GM23338 (cell line): Measurements from ENCODE around the gene MRGPRF. TPM values are rescaled to one million over a fixed set of nuclear protein-coding genes. Genes with fewer than 3 reads are reported as not detected.

Source experiments
- ATAC-seq: fragments of 200-7000 bp; cut with Tn5 transposase; 3 replicates; pipeline ENCODE4 v1.9.1; 2020
- DNase-seq: peaks from one replicate; pipeline ENCODE4 v3.0.0-alpha.2; 2015; ENCODE audit warnings: low spot score
- H2AFZ ChIP-seq: fragments of 200-600 bp; sonication (generic); 2 replicates; pipeline ENCODE4 v1.8.0; 2016; ENCODE audit warnings: antibody characterized with exemption, mild to moderate bottlenecking, moderate library complexity
- H3F3A ChIP-seq: fragments of 200-600 bp; sonication (generic); replicated peaks from 2 replicates; pipeline ENCODE4 v1.8.0; 2017; ENCODE audit warnings: antibody characterized with exemption, mixed run types, low read depth
- H3K27ac ChIP-seq: fragments of 200-600 bp; sonication (generic); 2 replicates; pipeline ENCODE4 v1.6.1; 2016; ENCODE audit warnings: low read depth
- H3K27me3 ChIP-seq: fragments of 200-600 bp; sonication (generic); 2 replicates; pipeline ENCODE4 v1.8.0; 2016; ENCODE audit warnings: mild to moderate bottlenecking, mixed run types, moderate library complexity; ENCODE audit not compliant: insufficient read depth
- H3K36me3 ChIP-seq: fragments of 200-600 bp; sonication (generic); 2 replicates; pipeline ENCODE4 v1.8.0; 2016; ENCODE audit warnings: mild to moderate bottlenecking; ENCODE audit not compliant: insufficient read depth
- H3K4me1 ChIP-seq: fragments of 200-600 bp; sonication (generic); 2 replicates; pipeline ENCODE4 v1.8.0; 2016; ENCODE audit warnings: mild to moderate bottlenecking, moderate library complexity; ENCODE audit not compliant: insufficient read depth
- H3K4me2 ChIP-seq: fragments of 200-600 bp; sonication (generic); 2 replicates; pipeline ENCODE4 v1.7.1; 2017; ENCODE audit warnings: mixed run types
- H3K4me3 ChIP-seq: fragments of 200-600 bp; sonication (generic); 2 replicates; pipeline ENCODE4 v1.6.1; 2016; ENCODE audit warnings: mixed run types
- H3K79me2 ChIP-seq: fragments of 200-600 bp; sonication (generic); replicated peaks from 2 replicates; pipeline ENCODE4 v1.8.0; 2017; ENCODE audit warnings: mild to moderate bottlenecking; ENCODE audit not compliant: insufficient read depth
- H3K9me2 ChIP-seq: fragments of 200-600 bp; sonication (generic); 2 replicates; pipeline ENCODE4 v1.8.0; 2017; ENCODE audit not compliant: insufficient read depth
- H4K20me1 ChIP-seq: fragments of 200-600 bp; sonication (generic); replicated peaks from 2 replicates; pipeline ENCODE4 v1.8.0; 2017; ENCODE audit warnings: mild to moderate bottlenecking; ENCODE audit not compliant: insufficient read depth
- H3K27ac Mint-ChIP-seq: 2 replicates; pipeline ENCODE4 v1.8.0; 2020; ENCODE audit warnings: inconsistent platforms, mild to moderate bottlenecking, moderate library complexity, mixed read lengths
- H3K27me3 Mint-ChIP-seq: 3 replicates; pipeline ENCODE4 v1.8.0; 2022; ENCODE audit warnings: low read depth, mild to moderate bottlenecking, moderate library complexity, mixed read lengths, inconsistent platforms; ENCODE audit not compliant: insufficient read depth, poor library complexity
- H3K36me3 Mint-ChIP-seq: 3 replicates; pipeline ENCODE4 v1.8.0; 2021; ENCODE audit warnings: low read depth, mild to moderate bottlenecking, inconsistent platforms, moderate library complexity, mixed read lengths
- H3K4me1 Mint-ChIP-seq: 3 replicates; pipeline ENCODE4 v1.8.0; 2020; ENCODE audit warnings: mild to moderate bottlenecking, inconsistent platforms, mixed read lengths
- H3K4me3 Mint-ChIP-seq: 3 replicates; pipeline ENCODE4 v1.8.0; 2021; ENCODE audit warnings: moderate library complexity, mild to moderate bottlenecking, inconsistent platforms, mixed read lengths
- H3K9me3 Mint-ChIP-seq: 3 replicates; pipeline ENCODE4 v1.8.0; 2020; ENCODE audit warnings: moderate library complexity, mild to moderate bottlenecking, inconsistent platforms, mixed read lengths
- CREB1 ChIP-seq: fragments of 250-450 bp; sonication (Bioruptor Pico); IDR thresholded peaks from 2 replicates; pipeline ENCODE4 v1.5.0; 2020; ENCODE audit warnings: low read depth, mild to moderate bottlenecking, moderate library complexity
- EZH2 ChIP-seq: fragments of 200-600 bp; sonication (generic); IDR thresholded peaks from one replicate; pipeline ENCODE4 v1.8.0; 2017; ENCODE audit warnings: antibody characterized with exemption, mild to moderate bottlenecking, low read depth; ENCODE audit not compliant: unreplicated experiment
- EZH2phosphoT487 ChIP-seq: fragments of 200-600 bp; sonication (generic); IDR thresholded peaks from one replicate; pipeline ENCODE4 v1.8.1; 2018; ENCODE audit warnings: antibody characterized with exemption; ENCODE audit not compliant: unreplicated experiment
- JUNB ChIP-seq: IDR thresholded peaks from one replicate; pipeline ENCODE4 v1.6.1; 2016; ENCODE audit warnings: antibody characterized with exemption; ENCODE audit not compliant: unreplicated experiment
- NANOG ChIP-seq: IDR thresholded peaks from 2 replicates; pipeline ENCODE4 v1.6.1; 2016; ENCODE audit warnings: antibody characterized with exemption, borderline replicate concordance
- POLR2AphosphoS5 ChIP-seq: IDR thresholded peaks from 2 replicates; pipeline ENCODE4 v1.6.1; 2016; ENCODE audit warnings: antibody characterized with exemption, low read depth
- STAT1 ChIP-seq: IDR thresholded peaks from one replicate; pipeline ENCODE4 v1.6.1; 2016; ENCODE audit warnings: antibody characterized with exemption; ENCODE audit not compliant: unreplicated experiment
- ZNF114 ChIP-seq: fragments of 250-450 bp; sonication (Bioruptor Pico); IDR thresholded peaks from 2 replicates; pipeline ENCODE4 v1.5.0; 2020; ENCODE audit warnings: mild to moderate bottlenecking, moderate library complexity
- ZNF331 ChIP-seq: fragments of 250-450 bp; sonication (Bioruptor Pico); IDR thresholded peaks from 2 replicates; pipeline ENCODE4 v1.5.0; 2020; ENCODE audit warnings: low read depth, mild to moderate bottlenecking, moderate library complexity
- polyA plus RNA-seq: library from polyadenylated mRNA; unstranded; fragments of >200 nt; fragmentation: Nextera tagmentation; extraction: Ambion mirVana; gene quantifications from 2 replicates; pipeline ENCODE4 v1.2.1, GENCODE V29; 2016
- total RNA-seq: library from RNA; depleted of rRNA; stranded (reverse); fragments of >200 nt; shearing (Covaris generic); gene quantifications from 2 replicates; pipeline ENCODE4 v1.2.3, GENCODE V29; 2014
- TF ChIP-seq, protein P1 (sequence below), 2 experiments: fragments of 200-600 bp in 1 of 2; sonication (generic) in 1 of 2; conservative IDR thresholded peaks; 2 replicates each; pipeline versions ENCODE4 v1.5.1 to v1.6.1; 2016 to 2017; ENCODE audit warnings: antibody characterized with exemption in 2 of 2, low read depth in 2 of 2, mild to moderate bottlenecking in 2 of 2, moderate library complexity in 1 of 2
- TF ChIP-seq, protein P2 (sequence below): IDR thresholded peaks from 2 replicates; pipeline ENCODE4 v1.6.1; 2016; ENCODE audit warnings: antibody characterized with exemption
- TF ChIP-seq, protein P3 (sequence below): fragments of 250-450 bp; sonication (Bioruptor Pico); IDR thresholded peaks from 2 replicates; pipeline ENCODE4 v1.5.0; 2020; ENCODE audit warnings: mild to moderate bottlenecking, moderate library complexity
- TF ChIP-seq, protein P4 (sequence below): IDR thresholded peaks from one replicate; pipeline ENCODE4 v1.6.1; 2018; ENCODE audit warnings: antibody characterized with exemption; ENCODE audit not compliant: unreplicated experiment

MRGPRF gene
- total and polyA plus RNA-seq, 2 experiments from 2014 or later: 3.3 to 9.0 TPM

DNA sequence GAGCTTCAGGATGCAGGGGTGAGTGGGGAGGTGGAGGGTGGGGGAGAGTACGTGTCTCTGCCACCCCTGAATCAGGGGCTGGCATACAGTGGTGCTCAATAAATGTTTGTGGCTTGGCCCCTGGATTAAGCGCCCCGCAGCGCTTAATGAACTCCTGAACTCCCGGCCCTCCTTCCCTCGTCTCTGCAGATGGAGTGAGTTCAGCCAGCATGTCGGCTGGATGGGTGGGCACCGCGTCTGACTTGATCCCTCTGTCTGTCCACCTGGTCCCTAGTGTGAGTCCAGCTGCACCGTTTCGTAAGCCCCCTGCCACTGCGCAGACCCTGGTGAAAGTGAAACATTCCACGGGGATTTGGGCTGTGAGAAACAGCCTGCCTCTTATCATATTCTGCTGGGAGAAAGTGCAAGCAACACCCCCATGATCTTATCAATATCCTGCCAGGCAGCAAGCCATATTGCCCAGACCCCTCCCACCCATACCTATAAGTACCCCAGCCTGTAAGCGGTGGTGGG lies 20.2 kb downstream of the MRGPRF start:
- H2AFZ ChIP-seq: no peak overlapping the region
- Mint-ChIP-seq H3K4me3 (no peak overlapping the region), H3K27me3 (peaks cover 7% of the 10 kb centered on the region), H3K27ac (no peak overlapping the region), H3K36me3 (no peaks in the 10 kb centered on the region), H3K4me1 (no peaks in the 10 kb centered on the region), H3K9me3 (no peaks in the 10 kb centered on the region)
- H3K79me2 ChIP-seq: no peaks in the 10 kb centered on the region
- TF ChIP-seq, protein P1, sequence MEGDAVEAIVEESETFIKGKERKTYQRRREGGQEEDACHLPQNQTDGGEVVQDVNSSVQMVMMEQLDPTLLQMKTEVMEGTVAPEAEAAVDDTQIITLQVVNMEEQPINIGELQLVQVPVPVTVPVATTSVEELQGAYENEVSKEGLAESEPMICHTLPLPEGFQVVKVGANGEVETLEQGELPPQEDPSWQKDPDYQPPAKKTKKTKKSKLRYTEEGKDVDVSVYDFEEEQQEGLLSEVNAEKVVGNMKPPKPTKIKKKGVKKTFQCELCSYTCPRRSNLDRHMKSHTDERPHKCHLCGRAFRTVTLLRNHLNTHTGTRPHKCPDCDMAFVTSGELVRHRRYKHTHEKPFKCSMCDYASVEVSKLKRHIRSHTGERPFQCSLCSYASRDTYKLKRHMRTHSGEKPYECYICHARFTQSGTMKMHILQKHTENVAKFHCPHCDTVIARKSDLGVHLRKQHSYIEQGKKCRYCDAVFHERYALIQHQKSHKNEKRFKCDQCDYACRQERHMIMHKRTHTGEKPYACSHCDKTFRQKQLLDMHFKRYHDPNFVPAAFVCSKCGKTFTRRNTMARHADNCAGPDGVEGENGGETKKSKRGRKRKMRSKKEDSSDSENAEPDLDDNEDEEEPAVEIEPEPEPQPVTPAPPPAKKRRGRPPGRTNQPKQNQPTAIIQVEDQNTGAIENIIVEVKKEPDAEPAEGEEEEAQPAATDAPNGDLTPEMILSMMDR (conservative IDR thresholded peaks at IDR 0.05; ENCODE audit: low read depth in 2 of 2): no peak
- TF ChIP-seq STAT1 (no peak), EZH2 (no peak), ZNF331 (no peak), ZNF114 (no peak), POLR2AphosphoS5 (no peak), EZH2phosphoT487 (no peak), JUNB (no peak), CREB1 (CRISPR knock-in tag) (no peak), NANOG (no peak)
- TF ChIP-seq, protein P2, sequence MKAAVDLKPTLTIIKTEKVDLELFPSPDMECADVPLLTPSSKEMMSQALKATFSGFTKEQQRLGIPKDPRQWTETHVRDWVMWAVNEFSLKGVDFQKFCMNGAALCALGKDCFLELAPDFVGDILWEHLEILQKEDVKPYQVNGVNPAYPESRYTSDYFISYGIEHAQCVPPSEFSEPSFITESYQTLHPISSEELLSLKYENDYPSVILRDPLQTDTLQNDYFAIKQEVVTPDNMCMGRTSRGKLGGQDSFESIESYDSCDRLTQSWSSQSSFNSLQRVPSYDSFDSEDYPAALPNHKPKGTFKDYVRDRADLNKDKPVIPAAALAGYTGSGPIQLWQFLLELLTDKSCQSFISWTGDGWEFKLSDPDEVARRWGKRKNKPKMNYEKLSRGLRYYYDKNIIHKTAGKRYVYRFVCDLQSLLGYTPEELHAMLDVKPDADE: no peak
- TF ChIP-seq, protein P3, sequence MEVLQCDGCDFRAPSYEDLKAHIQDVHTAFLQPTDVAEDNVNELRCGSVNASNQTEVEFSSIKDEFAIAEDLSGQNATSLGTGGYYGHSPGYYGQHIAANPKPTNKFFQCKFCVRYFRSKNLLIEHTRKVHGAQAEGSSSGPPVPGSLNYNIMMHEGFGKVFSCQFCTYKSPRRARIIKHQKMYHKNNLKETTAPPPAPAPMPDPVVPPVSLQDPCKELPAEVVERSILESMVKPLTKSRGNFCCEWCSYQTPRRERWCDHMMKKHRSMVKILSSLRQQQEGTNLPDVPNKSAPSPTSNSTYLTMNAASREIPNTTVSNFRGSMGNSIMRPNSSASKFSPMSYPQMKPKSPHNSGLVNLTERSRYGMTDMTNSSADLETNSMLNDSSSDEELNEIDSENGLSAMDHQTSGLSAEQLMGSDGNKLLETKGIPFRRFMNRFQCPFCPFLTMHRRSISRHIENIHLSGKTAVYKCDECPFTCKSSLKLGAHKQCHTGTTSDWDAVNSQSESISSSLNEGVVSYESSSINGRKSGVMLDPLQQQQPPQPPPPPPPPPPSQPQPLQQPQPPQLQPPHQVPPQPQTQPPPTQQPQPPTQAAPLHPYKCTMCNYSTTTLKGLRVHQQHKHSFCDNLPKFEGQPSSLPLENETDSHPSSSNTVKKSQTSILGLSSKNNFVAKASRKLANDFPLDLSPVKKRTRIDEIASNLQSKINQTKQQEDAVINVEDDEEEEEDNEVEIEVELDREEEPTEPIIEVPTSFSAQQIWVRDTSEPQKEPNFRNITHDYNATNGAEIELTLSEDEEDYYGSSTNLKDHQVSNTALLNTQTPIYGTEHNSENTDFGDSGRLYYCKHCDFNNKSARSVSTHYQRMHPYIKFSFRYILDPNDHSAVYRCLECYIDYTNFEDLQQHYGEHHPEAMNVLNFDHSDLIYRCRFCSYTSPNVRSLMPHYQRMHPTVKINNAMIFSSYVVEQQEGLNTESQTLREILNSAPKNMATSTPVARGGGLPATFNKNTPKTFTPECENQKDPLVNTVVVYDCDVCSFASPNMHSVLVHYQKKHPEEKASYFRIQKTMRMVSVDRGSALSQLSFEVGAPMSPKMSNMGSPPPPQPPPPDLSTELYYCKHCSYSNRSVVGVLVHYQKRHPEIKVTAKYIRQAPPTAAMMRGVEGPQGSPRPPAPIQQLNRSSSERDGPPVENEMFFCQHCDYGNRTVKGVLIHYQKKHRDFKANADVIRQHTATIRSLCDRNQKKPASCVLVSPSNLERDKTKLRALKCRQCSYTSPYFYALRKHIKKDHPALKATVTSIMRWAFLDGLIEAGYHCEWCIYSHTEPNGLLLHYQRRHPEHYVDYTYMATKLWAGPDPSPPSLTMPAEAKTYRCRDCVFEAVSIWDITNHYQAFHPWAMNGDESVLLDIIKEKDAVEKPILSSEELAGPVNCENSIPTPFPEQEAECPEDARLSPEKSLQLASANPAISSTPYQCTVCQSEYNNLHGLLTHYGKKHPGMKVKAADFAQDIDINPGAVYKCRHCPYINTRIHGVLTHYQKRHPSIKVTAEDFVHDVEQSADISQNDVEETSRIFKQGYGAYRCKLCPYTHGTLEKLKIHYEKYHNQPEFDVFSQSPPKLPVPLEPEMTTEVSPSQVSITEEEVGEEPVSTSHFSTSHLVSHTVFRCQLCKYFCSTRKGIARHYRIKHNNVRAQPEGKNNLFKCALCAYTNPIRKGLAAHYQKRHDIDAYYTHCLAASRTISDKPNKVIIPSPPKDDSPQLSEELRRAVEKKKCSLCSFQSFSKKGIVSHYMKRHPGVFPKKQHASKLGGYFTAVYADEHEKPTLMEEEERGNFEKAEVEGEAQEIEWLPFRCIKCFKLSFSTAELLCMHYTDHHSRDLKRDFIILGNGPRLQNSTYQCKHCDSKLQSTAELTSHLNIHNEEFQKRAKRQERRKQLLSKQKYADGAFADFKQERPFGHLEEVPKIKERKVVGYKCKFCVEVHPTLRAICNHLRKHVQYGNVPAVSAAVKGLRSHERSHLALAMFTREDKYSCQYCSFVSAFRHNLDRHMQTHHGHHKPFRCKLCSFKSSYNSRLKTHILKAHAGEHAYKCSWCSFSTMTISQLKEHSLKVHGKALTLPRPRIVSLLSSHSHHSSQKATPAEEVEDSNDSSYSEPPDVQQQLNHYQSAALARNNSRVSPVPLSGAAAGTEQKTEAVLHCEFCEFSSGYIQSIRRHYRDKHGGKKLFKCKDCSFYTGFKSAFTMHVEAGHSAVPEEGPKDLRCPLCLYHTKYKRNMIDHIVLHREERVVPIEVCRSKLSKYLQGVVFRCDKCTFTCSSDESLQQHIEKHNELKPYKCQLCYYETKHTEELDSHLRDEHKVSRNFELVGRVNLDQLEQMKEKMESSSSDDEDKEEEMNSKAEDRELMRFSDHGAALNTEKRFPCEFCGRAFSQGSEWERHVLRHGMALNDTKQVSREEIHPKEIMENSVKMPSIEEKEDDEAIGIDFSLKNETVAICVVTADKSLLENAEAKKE (CRISPR knock-in tag): no peak
- TF ChIP-seq, protein P4, sequence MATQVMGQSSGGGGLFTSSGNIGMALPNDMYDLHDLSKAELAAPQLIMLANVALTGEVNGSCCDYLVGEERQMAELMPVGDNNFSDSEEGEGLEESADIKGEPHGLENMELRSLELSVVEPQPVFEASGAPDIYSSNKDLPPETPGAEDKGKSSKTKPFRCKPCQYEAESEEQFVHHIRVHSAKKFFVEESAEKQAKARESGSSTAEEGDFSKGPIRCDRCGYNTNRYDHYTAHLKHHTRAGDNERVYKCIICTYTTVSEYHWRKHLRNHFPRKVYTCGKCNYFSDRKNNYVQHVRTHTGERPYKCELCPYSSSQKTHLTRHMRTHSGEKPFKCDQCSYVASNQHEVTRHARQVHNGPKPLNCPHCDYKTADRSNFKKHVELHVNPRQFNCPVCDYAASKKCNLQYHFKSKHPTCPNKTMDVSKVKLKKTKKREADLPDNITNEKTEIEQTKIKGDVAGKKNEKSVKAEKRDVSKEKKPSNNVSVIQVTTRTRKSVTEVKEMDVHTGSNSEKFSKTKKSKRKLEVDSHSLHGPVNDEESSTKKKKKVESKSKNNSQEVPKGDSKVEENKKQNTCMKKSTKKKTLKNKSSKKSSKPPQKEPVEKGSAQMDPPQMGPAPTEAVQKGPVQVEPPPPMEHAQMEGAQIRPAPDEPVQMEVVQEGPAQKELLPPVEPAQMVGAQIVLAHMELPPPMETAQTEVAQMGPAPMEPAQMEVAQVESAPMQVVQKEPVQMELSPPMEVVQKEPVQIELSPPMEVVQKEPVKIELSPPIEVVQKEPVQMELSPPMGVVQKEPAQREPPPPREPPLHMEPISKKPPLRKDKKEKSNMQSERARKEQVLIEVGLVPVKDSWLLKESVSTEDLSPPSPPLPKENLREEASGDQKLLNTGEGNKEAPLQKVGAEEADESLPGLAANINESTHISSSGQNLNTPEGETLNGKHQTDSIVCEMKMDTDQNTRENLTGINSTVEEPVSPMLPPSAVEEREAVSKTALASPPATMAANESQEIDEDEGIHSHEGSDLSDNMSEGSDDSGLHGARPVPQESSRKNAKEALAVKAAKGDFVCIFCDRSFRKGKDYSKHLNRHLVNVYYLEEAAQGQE: no peak
- DNase-seq (no peak), ATAC-seq (no peak)
- H3K27ac ChIP-seq: no peak overlapping the region
- no peaks in the 10 kb centered on the region for H3K27me3 ChIP-seq
- no peak overlapping the region for H3K4me2 ChIP-seq
- H3K4me3 ChIP-seq: no peak overlapping the region
- no peaks in the 10 kb centered on the region for H3K9me2 ChIP-seq
- H3K36me3 ChIP-seq: no peaks in the 10 kb centered on the region
- no peaks in the 10 kb centered on the region for H3F3A ChIP-seq
- H4K20me1 ChIP-seq: no peaks in the 10 kb centered on the region
- no peaks in the 10 kb centered on the region for H3K4me1 ChIP-seq
